Measurements from ENCODE around the gene CST8.

Gene CST8

DNA sequence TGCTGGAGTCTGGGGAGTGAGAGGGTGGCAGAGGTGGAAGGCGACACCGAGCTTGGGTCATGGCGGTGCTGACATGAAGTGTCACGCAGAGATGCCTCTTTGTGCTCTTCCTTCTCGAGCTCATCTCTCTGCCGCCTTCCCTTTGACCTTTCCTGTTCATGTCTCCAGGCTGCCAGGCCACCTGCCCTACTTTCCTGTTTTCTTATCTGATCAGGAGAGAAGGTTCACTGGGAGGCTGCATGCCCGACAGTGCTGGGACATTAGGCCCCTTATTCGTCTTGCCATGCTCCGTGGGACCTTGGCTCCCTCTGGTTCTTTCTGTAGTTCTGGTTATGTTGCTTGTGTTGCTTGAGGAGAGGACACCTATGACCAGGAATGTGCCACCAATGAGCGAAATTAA, 33.2 kb downstream of the CST8 start:
- no peak for DNase-seq (ENCODE audit: low spot score)

GRCh38 chr20:23526850-23527249, 35.9 kb downstream of the CST8 start:
- DNase-seq (ENCODE audit: low spot score) = no peak

DNA sequence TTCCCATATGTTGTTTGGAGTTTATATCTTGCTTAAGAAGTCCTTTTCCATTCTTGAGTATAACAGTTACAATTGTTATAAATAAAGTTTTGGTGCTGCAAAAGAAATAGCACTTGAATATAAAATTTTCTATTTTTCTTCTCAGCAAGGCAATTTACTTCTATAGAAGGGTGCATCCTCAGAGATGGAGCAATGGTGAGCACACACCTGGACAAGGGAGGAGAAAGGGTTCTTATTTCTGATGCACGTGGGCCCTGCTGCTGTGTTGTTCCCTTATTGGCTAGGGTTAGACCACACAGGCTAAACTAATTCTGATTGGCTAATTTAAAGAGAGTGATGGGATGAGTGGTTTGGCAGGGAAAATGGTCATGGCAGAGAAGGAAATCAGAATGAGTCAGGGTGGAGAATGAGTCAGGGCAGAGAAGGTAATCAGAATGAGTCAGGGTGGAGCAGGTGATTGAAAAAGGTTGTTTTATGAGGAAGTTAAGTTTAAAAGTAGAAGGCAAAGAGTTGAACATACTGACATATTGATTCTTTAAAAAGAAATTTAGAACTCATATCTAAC, 38.0 kb downstream of the CST8 start:
- DNase-seq (ENCODE audit: low spot score) = no peak

- DNase-seq (ENCODE audit: low spot score) = no peak
Measured at GRCh38 chr20:23530937-23531567, 40.1 kb downstream of the CST8 start.

DNA sequence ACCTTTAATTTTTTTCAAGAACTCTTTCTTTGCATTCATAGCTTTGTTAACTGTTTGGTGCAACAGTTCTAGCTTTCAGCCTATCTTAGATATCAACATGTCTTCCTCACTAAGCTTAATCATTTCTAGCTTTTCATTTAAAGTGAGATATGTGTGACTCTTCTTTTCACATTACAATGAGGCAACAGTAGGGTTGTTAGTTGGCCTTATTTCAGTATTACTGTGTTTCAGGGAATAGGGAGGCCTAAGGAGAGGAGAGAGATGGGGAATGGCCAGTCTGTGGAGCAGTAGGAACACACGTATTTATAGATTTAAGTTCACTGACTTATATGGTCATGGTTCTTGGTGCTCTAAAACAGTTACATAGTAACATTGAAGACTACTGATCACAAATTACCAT, 41.6 kb downstream of the CST8 start:
- no peak for DNase-seq (ENCODE audit: low spot score)

- DNase-seq (ENCODE audit: low spot score) = no peak
Measured at GRCh38 chr20:23533161-23533560, 42.2 kb downstream of the CST8 start.

DNA sequence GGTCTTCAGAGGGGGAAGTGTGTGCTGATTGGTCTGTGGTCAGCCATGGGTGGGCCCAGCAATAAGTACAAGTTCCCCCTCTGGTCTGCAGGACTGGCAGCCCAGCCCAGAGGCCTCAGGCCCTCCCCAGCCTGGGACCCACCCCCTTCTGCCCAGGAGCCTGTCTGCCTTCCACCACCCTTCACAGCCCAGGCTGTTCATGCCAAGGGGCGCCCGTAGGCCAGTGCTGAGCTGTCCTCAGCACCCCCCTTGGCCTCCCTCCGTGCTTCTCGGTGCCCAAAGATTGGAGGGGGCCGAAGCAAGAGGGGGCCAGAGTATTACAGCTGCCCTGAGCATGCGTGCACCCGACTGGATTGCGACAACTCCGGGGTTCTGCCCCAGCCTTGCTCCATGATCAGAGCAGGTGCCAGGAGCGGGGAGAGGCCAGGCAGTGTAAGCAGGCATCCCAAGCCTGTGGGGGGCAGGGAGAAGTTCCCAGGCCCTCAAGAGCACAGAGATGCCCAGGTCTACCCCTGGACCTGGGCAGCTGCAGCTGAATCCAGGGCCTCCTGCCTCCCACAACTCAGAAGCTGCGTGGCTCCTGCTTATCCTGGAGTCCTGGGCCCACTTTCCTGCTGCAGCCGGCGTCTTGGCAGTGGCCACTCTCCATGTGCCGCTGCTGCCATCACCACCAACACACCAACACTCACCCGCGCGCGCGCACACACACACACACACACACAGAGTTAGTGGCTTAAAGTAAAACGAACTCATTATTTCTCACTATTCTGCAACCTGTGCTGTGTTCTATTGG, 44.1 kb downstream of the CST8 start:
- no peak for DNase-seq (ENCODE audit: low spot score)

DNA sequence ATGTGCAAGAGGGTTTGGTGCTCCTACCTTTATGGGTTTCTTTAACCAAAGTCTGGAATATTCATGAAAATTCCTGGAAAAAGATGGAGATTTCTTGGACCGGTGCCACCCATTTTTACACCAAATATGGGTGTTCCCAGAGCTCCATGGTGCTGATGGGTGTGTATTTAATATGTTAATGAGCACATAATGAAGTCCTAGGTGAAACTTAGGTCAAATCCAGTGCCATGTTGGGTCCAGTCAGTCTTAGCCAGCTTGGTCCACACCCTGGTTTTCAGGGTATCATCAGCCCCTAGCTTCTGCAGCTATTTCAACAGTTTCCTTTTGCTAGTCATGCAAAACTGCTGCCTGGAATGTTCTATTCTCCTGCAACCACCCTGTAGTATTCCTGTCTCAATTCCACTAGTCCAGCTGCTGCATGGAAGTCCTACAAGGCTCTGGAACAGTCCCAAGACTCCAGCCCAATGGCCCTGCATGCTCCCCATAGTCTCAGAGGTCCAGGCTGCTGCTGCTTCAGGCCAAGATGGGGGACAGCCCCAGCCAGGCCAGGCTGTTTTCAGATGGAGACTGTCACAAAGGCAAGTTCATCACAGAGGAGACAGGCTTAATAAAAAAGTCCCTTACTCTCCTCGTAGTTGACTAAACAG, 45.5 kb downstream of the CST8 start:
- DNase-seq (ENCODE audit: low spot score) = no peak

- no peak for DNase-seq (ENCODE audit: low spot score)
Measured at GRCh38 chr20:23537030-23537429, 46.1 kb downstream of the CST8 start.

DNA sequence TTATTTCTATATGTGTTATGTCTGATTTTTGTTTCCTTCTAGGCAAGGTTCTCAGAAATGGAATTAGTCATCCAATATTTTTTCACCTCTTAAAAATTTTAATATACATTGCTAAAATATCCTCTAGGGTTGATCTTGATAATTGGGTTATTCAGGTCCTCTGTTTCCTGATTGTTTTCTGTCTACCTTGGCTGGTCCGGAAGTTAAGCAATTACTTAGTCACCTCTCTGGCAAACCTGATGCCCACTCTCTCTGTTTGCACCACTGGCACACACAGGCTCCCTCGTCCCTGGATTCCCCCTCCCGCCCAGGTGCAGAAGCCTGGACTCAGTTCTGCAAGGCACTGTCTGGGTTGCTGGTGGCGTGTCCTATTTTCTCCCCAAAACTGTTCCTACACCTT, 49.7 kb downstream of the CST8 start:
- DNase-seq (ENCODE audit: low spot score) = no peak

- DNase-seq (ENCODE audit: low spot score) = no peak
Measured at GRCh38 chr20:23541330-23541729, 50.4 kb downstream of the CST8 start.

DNA sequence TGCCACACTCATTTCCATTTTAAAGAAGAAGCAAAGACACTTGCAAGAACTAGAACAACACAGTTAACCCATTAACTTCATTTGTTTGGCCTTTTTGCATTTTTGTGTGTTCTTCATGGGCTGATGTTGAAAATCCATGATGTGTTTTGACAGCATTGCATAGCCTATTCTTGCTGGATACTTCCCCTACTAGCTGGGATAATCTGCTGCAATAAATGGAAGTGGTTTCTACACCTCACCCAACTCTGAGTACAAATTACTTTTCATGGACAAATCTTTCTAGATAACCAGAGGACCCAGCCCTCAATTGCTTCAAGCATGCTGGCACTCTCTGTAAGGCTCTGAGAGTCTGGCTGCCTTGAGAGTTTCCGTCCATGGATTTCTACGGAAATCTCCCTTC, 50.9 kb downstream of the CST8 start:
- no peak for DNase-seq (ENCODE audit: low spot score)

- no peak for DNase-seq (ENCODE audit: low spot score)
Measured at GRCh38 chr20:23542801-23543200, 51.9 kb downstream of the CST8 start.

GRCh38 chr20:23544133-23544532, 53.2 kb downstream of the CST8 start:
- DNase-seq (ENCODE audit: low spot score) = no peak

All from CD4-positive, alpha-beta T cell treated with Interleukin-6 at 100 ng/mL for 8 hours (primary cell).